NB4 (cell line): ENCODE results near the gene NOS3.

Experiments used
- DNase-seq: peaks from one replicate; pipeline ENCODE4 v3.0.0; 2010; ENCODE audit warnings: low read depth
- H3K4me3 ChIP-seq: one replicate; pipeline ENCODE4 v1.5.1; 2011; ENCODE audit warnings: mild to moderate bottlenecking, low read depth, low read length, moderate library complexity
- CTCF ChIP-seq: IDR thresholded peaks from one replicate; pipeline ENCODE4 v1.5.1; 2012; ENCODE audit warnings: low read depth, low read length
- MYC ChIP-seq: IDR thresholded peaks from 2 replicates; pipeline ENCODE4 v1.6.1; 2011; ENCODE audit warnings: low read depth, low read length
- POLR2A ChIP-seq: IDR thresholded peaks from 2 replicates; pipeline ENCODE4 v1.6.1; 2011; ENCODE audit warnings: mild to moderate bottlenecking; ENCODE audit not compliant: insufficient read length; ENCODE audit errors: extremely low read depth
- TF ChIP-seq, protein P1 (sequence below): IDR thresholded peaks from 2 replicates; pipeline ENCODE4 v1.6.1; 2011; ENCODE audit warnings: low read depth, low read length

Gene NOS3

DNA sequence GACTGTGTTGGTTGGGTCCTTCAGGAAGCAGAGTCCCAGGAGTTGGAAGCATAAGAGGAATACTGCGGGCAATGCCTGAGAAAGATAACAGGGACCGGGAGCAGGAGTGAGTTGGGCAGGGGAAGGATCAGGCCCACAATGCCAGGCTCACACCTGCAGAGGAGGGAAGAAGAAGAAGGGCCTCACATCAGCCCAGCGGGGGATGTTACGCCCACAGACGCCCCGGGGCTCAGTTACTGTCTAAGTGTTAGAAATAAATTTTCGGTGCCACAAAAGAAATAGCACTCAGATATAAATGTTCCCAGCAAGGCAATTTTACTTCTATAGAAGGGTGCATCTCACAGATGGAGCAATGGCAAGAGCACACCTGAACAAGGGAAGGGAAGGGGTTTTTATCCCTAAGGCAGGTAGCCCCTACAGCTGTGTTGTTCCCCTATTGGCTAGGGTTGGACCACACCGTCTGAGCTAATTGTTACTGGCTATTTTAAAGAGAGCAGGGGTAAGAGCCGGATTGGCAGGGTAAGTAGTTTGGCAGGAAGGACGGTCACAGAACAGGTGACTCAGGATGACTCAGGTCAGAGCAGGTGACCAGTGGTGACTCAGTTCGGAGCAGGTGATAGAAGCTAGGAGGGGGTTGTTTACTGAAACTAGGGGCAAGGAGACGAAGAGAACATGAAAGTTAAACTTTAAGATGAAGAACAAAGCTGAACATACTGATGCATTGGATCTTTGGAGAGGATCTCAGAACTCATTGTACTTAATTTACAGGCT is at the start of gene NOS3:
NOS3 (plus strand) TSS at position 602 of the 771 bp plus-strand sequence. CDS start 2,787 bp downstream, outside the sequence.
- TF ChIP-seq POLR2A, result no peak
- TF ChIP-seq, protein P1, sequence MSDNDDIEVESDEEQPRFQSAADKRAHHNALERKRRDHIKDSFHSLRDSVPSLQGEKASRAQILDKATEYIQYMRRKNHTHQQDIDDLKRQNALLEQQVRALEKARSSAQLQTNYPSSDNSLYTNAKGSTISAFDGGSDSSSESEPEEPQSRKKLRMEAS, result no peak
- TF ChIP-seq MYC, result no peak
- no peak for TF ChIP-seq CTCF
- no peak for DNase-seq
- no peak within 1 kb of the TSS for H3K4me3 ChIP-seq

DNA sequence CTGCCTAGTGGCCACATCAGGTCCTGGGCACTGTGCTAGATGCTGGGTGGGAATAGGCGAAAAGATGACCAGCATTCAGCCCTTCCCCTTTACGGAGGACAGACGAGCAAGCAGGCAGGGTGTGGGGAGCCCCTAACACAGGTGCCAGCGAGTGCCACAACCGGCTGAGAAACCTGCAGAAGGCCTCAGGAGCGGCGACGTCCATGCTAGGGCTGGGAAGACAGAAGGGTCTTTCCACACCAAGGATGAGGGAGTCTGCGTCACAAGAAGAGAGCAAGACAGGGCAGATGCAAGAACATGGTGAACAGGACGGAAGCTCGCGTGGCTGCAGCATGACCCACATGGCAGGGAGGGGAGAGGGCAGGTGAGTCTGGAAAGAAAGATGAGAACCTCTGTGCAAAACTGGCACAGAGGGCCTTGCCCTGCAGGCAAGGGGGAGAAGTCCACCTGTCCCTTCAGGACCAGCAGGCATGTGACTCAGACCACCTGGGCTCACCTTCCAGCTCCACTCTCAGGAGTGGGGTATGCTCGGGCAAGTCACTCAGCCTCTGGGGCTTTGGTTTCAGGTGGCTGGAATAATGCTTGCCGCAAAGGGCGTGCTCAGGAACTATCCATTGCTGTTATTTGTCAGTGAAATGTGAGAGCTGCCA is 49.3 kb upstream of the NOS3 start:
- no peak for DNase-seq
- TF ChIP-seq POLR2A, result no peak
- TF ChIP-seq CTCF, result no peak
- TF ChIP-seq, protein P1, result no peak
- no peak for TF ChIP-seq MYC
- H3K4me3 ChIP-seq, result no peak overlapping the region

GRCh38 chr7:150942001-150942590 is 48.7 kb upstream of the NOS3 start:
- DNase-seq, result peak; percentile 89
- TF ChIP-seq POLR2A (peak; percentile 20), CTCF (no peak), MYC (peak; percentile 88)
- TF ChIP-seq, protein P1, result peak; percentile 93
- H3K4me3 ChIP-seq, result no peak overlapping the region

- no peak for DNase-seq
- no peak for TF ChIP-seq POLR2A
- no peak for TF ChIP-seq MYC
- TF ChIP-seq CTCF, result no peak
- TF ChIP-seq, protein P1, result no peak
- H3K4me3 ChIP-seq, result no peak overlapping the region
Measured at GRCh38 chr7:150942591-150943452, 48.0 kb upstream of the NOS3 start.

DNA sequence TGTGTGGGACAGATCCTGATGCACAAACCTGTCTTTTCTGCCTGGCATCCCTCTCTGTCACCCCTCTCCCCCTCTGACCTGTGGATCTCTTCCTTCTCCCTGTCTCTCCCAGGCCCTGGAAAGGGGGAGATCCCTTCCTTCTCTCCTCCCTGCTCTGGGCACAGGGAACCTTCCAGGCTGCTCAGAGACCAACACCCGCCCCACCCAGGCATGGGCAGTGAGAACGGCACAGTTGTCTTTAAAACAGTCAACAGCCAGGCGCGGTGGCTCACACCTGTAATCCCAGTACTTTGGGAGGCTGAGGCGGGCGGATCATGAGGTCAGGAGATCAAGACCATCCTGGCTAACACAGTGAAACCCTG is 47.4 kb upstream of the NOS3 start:
- DNase-seq, result no peak
- H3K4me3 ChIP-seq, result no peak overlapping the region
- TF ChIP-seq POLR2A (no peak), CTCF (no peak), MYC (no peak)
